ENCODE results near the gene THBS2. TPM values are rescaled to one million over a fixed set of nuclear protein-coding genes. Genes with fewer than 3 reads are reported as not detected.

Gene THBS2
- total RNA-seq, 2 experiments from 2014 or later, result not detected

DNA sequence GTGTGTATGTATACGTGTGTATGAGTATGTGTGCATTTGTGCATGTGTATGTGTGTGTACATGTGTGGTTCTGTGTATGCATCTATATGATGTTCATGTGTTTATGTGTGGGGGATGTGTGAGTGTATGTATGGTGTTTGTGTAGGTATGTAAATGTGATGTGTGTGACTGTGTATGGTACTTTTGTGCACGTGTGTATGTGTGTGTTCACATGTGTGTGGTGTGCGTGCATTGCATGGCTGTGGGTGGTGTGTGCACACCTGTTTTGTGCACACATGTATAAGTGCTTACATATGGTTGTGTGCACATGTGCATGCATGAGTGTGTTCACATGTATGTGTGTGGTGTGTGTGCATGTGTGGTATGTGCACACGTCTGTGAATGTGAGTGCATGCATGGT, 6.2 kb downstream of the THBS2 start:
- ChIA-PET CTCF (ENCODE audit: unreplicated experiment) (no interaction called here), POLR2A (no interaction called here)
- TF ChIP-seq, protein P1, sequence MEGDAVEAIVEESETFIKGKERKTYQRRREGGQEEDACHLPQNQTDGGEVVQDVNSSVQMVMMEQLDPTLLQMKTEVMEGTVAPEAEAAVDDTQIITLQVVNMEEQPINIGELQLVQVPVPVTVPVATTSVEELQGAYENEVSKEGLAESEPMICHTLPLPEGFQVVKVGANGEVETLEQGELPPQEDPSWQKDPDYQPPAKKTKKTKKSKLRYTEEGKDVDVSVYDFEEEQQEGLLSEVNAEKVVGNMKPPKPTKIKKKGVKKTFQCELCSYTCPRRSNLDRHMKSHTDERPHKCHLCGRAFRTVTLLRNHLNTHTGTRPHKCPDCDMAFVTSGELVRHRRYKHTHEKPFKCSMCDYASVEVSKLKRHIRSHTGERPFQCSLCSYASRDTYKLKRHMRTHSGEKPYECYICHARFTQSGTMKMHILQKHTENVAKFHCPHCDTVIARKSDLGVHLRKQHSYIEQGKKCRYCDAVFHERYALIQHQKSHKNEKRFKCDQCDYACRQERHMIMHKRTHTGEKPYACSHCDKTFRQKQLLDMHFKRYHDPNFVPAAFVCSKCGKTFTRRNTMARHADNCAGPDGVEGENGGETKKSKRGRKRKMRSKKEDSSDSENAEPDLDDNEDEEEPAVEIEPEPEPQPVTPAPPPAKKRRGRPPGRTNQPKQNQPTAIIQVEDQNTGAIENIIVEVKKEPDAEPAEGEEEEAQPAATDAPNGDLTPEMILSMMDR (conservative IDR thresholded peaks at IDR 0.05; ENCODE audit: low read length), result no peak
- no peak for TF ChIP-seq EZH2phosphoT487 (IDR thresholded peaks at IDR 0.05; ENCODE audit: borderline replicate concordance, low read depth, low read length)
- H3K36me3 ChIP-seq (ENCODE audit: insufficient read depth, low read length), result no peaks in the 10 kb centered on the region
- no peaks in the 10 kb centered on the region for H3K9me2 ChIP-seq (ENCODE audit: insufficient read depth, low read length)
- intact Hi-C loops (cut with micrococcal nuclease; ENCODE audit: unreplicated experiment), result no loop called here
- no TSS peak for BruUV-seq (replicated peaks)
- no peak overlapping the region for H3K4me3 ChIP-seq (ENCODE audit: low read depth, low read length, poor library complexity, severe bottlenecking)
- no peaks in the 10 kb centered on the region for H4K20me1 ChIP-seq (ENCODE audit: insufficient read depth, low read length)
- no peak overlapping the region for H3K27ac ChIP-seq (ENCODE audit: low read depth, low read length, poor library complexity, severe bottlenecking)
- H3K9me3 ChIP-seq (ENCODE audit: low read length), result no peaks in the 10 kb centered on the region
- no peak overlapping the region for H2AFZ ChIP-seq (ENCODE audit: low read length)
- DNase-seq (ENCODE audit: low spot score), result no peak
- H3K4me2 ChIP-seq (ENCODE audit: low read length), result no peak overlapping the region
- no peaks in the 10 kb centered on the region for H3K4me1 ChIP-seq (ENCODE audit: insufficient read depth, low read length, poor library complexity, severe bottlenecking)
- no peaks in the 10 kb centered on the region for H3K79me2 ChIP-seq (ENCODE audit: insufficient read depth, low read depth, low read length)

DNA sequence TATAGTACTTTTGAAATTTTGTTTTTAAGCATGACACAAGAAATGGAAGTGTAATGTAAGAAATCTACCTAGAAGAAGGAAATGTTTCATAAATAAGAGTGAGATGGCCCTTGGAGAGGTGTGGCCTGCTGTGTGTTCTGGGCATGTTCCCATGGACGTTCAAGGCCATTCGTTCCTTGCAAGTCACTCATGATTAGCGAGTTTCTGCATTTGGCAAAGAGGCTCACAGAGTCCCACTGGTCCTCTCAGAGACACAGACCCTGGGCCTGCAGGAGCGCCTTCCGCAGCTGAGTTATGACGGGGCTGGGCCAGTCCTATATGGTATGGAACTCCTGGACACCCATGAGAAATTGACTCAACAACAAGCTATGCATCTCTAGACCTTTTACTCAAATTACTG, 7.2 kb downstream of the THBS2 start:
- intact Hi-C loops (cut with micrococcal nuclease; ENCODE audit: unreplicated experiment), result no loop called here
- H3K9me3 ChIP-seq (ENCODE audit: low read length), result no peaks in the 10 kb centered on the region
- CTCF ChIA-PET (ENCODE audit: unreplicated experiment), result no interaction called here
- no peaks in the 10 kb centered on the region for H3K4me1 ChIP-seq (ENCODE audit: insufficient read depth, low read length, poor library complexity, severe bottlenecking)
- no peaks in the 10 kb centered on the region for H3K36me3 ChIP-seq (ENCODE audit: insufficient read depth, low read length)
- no peak for DNase-seq (ENCODE audit: low spot score)
- TF ChIP-seq, protein P1 (conservative IDR thresholded peaks at IDR 0.05; ENCODE audit: low read length), result no peak
- no peak for TF ChIP-seq EZH2phosphoT487 (IDR thresholded peaks at IDR 0.05; ENCODE audit: borderline replicate concordance, low read depth, low read length)
- POLR2A ChIA-PET, result interaction anchor here (0.6 kb wide), 1 partner anchor 215 kb away, joined by 3 read pairs; no protein-coding TSS in a partner anchor
- H3K79me2 ChIP-seq (ENCODE audit: insufficient read depth, low read depth, low read length), result no peaks in the 10 kb centered on the region
- H2AFZ ChIP-seq (ENCODE audit: low read length), result no peak overlapping the region
- H3K4me3 ChIP-seq (ENCODE audit: low read depth, low read length, poor library complexity, severe bottlenecking), result no peak overlapping the region
- H4K20me1 ChIP-seq (ENCODE audit: insufficient read depth, low read length), result no peaks in the 10 kb centered on the region
- BruUV-seq (replicated peaks), result no TSS peak
- no peak overlapping the region for H3K27ac ChIP-seq (ENCODE audit: low read depth, low read length, poor library complexity, severe bottlenecking)
- no peaks in the 10 kb centered on the region for H3K9me2 ChIP-seq (ENCODE audit: insufficient read depth, low read length)
- H3K4me2 ChIP-seq (ENCODE audit: low read length), result no peak overlapping the region

DNA sequence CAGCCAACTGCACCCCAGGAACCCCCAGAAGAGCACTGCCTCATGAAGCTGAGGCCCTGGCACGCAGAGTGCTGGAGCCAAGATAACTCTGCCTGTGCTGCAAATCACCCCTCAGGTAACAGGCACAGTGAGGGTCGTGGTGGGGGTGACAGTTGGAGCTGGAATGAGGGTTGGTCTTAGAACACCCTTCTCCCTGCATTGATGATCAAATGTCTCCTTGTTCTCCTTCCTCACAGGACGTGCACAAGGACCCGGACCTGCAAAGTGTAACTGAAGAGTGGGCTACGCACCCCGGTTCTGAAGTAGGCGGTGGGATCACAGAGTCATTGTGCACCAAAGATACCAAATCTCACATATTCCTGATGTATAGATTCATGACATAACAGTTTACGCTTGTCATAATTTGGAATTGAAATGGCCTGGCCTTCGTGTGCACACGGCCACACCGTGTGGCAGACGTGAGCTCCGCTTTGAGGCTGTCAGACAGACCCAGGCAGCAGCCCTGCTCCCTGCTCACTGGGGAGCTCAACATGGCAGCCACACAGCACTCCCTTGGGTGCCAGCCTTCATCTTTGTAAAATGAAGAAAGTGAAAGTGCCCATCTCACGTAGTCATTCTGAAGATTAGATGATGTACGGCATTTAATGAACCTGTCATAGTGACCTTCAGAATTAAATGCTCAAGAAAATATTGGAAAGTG, 8.8 kb downstream of the THBS2 start:
- DNase-seq (ENCODE audit: low spot score), result no peak
- no peaks in the 10 kb centered on the region for H3K9me2 ChIP-seq (ENCODE audit: insufficient read depth, low read length)
- ChIA-PET POLR2A (interaction anchor here (0.6 kb wide), 1 partner anchor 13 kb away, joined by 3 read pairs; no protein-coding TSS in a partner anchor), CTCF (ENCODE audit: unreplicated experiment) (no interaction called here)
- no peak overlapping the region for H3K4me3 ChIP-seq (ENCODE audit: low read depth, low read length, poor library complexity, severe bottlenecking)
- no peak overlapping the region for H2AFZ ChIP-seq (ENCODE audit: low read length)
- H3K27ac ChIP-seq (ENCODE audit: low read depth, low read length, poor library complexity, severe bottlenecking), result no peak overlapping the region
- H4K20me1 ChIP-seq (ENCODE audit: insufficient read depth, low read length), result no peaks in the 10 kb centered on the region
- no peak overlapping the region for H3K4me2 ChIP-seq (ENCODE audit: low read length)
- no peaks in the 10 kb centered on the region for H3K36me3 ChIP-seq (ENCODE audit: insufficient read depth, low read length)
- H3K9me3 ChIP-seq (ENCODE audit: low read length), result no peaks in the 10 kb centered on the region
- H3K4me1 ChIP-seq (ENCODE audit: insufficient read depth, low read length, poor library complexity, severe bottlenecking), result no peaks in the 10 kb centered on the region
- no peaks in the 10 kb centered on the region for H3K79me2 ChIP-seq (ENCODE audit: insufficient read depth, low read depth, low read length)
- intact Hi-C loops (cut with micrococcal nuclease; ENCODE audit: unreplicated experiment), result no loop called here
- no TSS peak for BruUV-seq (replicated peaks)
- TF ChIP-seq EZH2phosphoT487 (IDR thresholded peaks at IDR 0.05; ENCODE audit: borderline replicate concordance, low read depth, low read length), result no peak
- TF ChIP-seq, protein P1 (conservative IDR thresholded peaks at IDR 0.05; ENCODE audit: low read length), result no peak

Measured in OCI-LY7 (cell line).